B cell (primary cell): ENCODE data around the gene RNF220. TPM values are rescaled to one million over a fixed set of nuclear protein-coding genes. Genes with fewer than 3 reads are reported as not detected.

Experiments used
- ATAC-seq: fragments of 200-7000 bp; cut with Tn5 transposase; one replicate; pipeline ENCODE4 v1.10.0; 2021; ENCODE audit warnings: low read depth, mild to moderate bottlenecking, moderate number of reproducible peaks, moderate library complexity
- CTCF ChIA-PET: fragments of 350-600 bp; sonication (Branson Sonifier 250); formaldehyde crosslinking; loops from one replicate; lab custom pipeline; 2021; ENCODE audit warnings: antibody characterized with exemption, inconsistent platforms; lab: Charles Lee
- POLR2A ChIA-PET: fragments of 350-600 bp; sonication (Branson Sonifier 250); formaldehyde crosslinking; loops from one replicate; lab custom pipeline; 2021; ENCODE audit warnings: antibody characterized with exemption; lab: Charles Lee
- DNase-seq: peaks from one replicate; pipeline ENCODE4 v3.0.0; 2013
- H2AFZ ChIP-seq: 2 replicates; pipeline ENCODE4 v1.6.1; 2012; ENCODE audit warnings: mild to moderate bottlenecking, low read depth, low read length; ENCODE audit not compliant: insufficient read depth, poor library complexity, severe bottlenecking
- H3K27ac ChIP-seq, 2 donors: 1 replicate in 1 of 2; 2 replicates in 1 of 2; pipeline ENCODE4 v1.5.1; 2012 to 2013; ENCODE audit warnings: low read length in 2 of 2, mild to moderate bottlenecking in 2 of 2, moderate library complexity in 1 of 2
- H3K27me3 ChIP-seq, 4 experiments: fragments of 200-600 bp in 1 of 4; sonication (generic) in 1 of 4; replicated peaks in 1 of 4; 1 replicate in 2 of 4; 2 replicates in 2 of 4; pipeline versions ENCODE4 v1.6.1 to v1.7.0; 2013 to 2016; ENCODE audit warnings: low read length in 3 of 4, mild to moderate bottlenecking in 2 of 4, mixed read lengths in 1 of 4, moderate library complexity in 1 of 4; ENCODE audit not compliant: insufficient read depth in 4 of 4, control insufficient read depth in 3 of 4; ENCODE audit errors: control extremely low read depth in 1 of 4
- H3K36me3 ChIP-seq, 2 experiments: replicated peaks in 1 of 2; 1 replicate in 1 of 2; 2 replicates in 1 of 2; pipeline versions ENCODE4 v1.6.1 to v1.7.1; 2013; ENCODE audit warnings: low read length in 1 of 2; ENCODE audit not compliant: insufficient read depth in 2 of 2, control insufficient read depth in 1 of 2; ENCODE audit errors: control extremely low read depth in 1 of 2, extremely low read depth in 1 of 2
- H3K4me1 ChIP-seq, 2 donors: fragments of 200-600 bp in 1 of 2; sonication (generic) in 1 of 2; 1 replicate in 1 of 2; 2 replicates in 1 of 2; pipeline versions ENCODE4 v1.5.1 to v1.6.1; 2013 to 2017; ENCODE audit warnings: low read length in 2 of 2; ENCODE audit not compliant: control insufficient read depth in 2 of 2, insufficient read depth in 2 of 2
- H3K4me2 ChIP-seq: replicated peaks from 2 replicates; pipeline ENCODE3; 2012; ENCODE audit warnings: mild to moderate bottlenecking, low read depth, low read length; ENCODE audit not compliant: poor library complexity, severe bottlenecking
- H3K4me3 ChIP-seq, 5 experiments: fragments of 200-600 bp in 1 of 5; sonication (generic) in 1 of 5; 1 replicate in 3 of 5; 2 replicates in 2 of 5; pipeline versions ENCODE4 v1.5.1 to v1.7.0; 2011 to 2016; ENCODE audit warnings: low read length in 4 of 5, mild to moderate bottlenecking in 4 of 5, low read depth in 2 of 5, control low read depth in 1 of 5, moderate library complexity in 1 of 5; ENCODE audit not compliant: insufficient read depth in 1 of 5; ENCODE audit errors: control extremely low read depth in 1 of 5, extremely low read depth in 1 of 5
- H3K79me2 ChIP-seq: fragments of 200-600 bp; sonication (generic); one replicate; pipeline ENCODE4 v1.6.0; 2016; ENCODE audit warnings: low read length; ENCODE audit not compliant: control insufficient read depth, insufficient read depth
- H3K9ac ChIP-seq: fragments of 200-600 bp; sonication (generic); 2 replicates; pipeline ENCODE4 v1.6.1; 2017; ENCODE audit warnings: mild to moderate bottlenecking, low read length, moderate library complexity
- H3K9me3 ChIP-seq, 3 donors: one replicate each; pipeline versions ENCODE4 v1.6.1 to v1.7.1; 2013; ENCODE audit warnings: low read length in 2 of 3; ENCODE audit not compliant: control insufficient read depth in 2 of 3, insufficient read depth in 1 of 3; ENCODE audit errors: control extremely low read depth in 1 of 3
- H4K20me1 ChIP-seq: 2 replicates; pipeline ENCODE4 v1.6.0; 2012; ENCODE audit warnings: mild to moderate bottlenecking, low read length; ENCODE audit not compliant: insufficient read depth, control insufficient read depth, poor library complexity, severe bottlenecking
- H3K27ac Mint-ChIP-seq: one replicate; pipeline ENCODE4 v1.8.0; 2021; ENCODE audit warnings: mixed read lengths
- H3K27me3 Mint-ChIP-seq: one replicate; pipeline ENCODE4 v1.8.0; 2021; ENCODE audit warnings: mixed read lengths
- H3K4me1 Mint-ChIP-seq: one replicate; pipeline ENCODE4 v1.8.0; 2021; ENCODE audit warnings: mixed read lengths
- H3K4me3 Mint-ChIP-seq: one replicate; pipeline ENCODE4 v1.8.0; 2021; ENCODE audit warnings: mixed read lengths
- H3K9me3 Mint-ChIP-seq: one replicate; pipeline ENCODE4 v1.8.0; 2022; ENCODE audit warnings: mixed read lengths; ENCODE audit not compliant: insufficient read depth
- EZH2 ChIP-seq: IDR thresholded peaks from 2 replicates; pipeline ENCODE4 v1.6.1; 2012; ENCODE audit warnings: borderline replicate concordance, low read depth, mild to moderate bottlenecking, moderate library complexity, low read length; ENCODE audit not compliant: insufficient read depth, poor library complexity, severe bottlenecking
- WGBS: methylation state at CpG from one replicate; pipeline ENCODE4 v1.1.5; 2013; ENCODE audit warnings: missing lambda C conversion rate; ENCODE audit not compliant: insufficient coverage; 5-methylcytosine and 5-hydroxymethylcytosine counted together
- intact Hi-C: fragments of 100-400 bp; cut with micrococcal nuclease; formaldehyde crosslinking; loops from one replicate; pipeline ENCODE4 v1.10.0; 2022
- polyA plus RNA-seq: library from polyadenylated mRNA; depleted of rRNA; stranded (reverse); fragments of >200 nt; gene quantifications from 2 replicates; pipeline ENCODE4 v1.2.3, GENCODE V29; 2012
- small RNA-seq: library from RNA; depleted of rRNA; stranded (forward); fragments of <200 nt; gene quantifications from one replicate; pipeline ENCODE3, GENCODE V24; 2012; ENCODE audit warnings: low replicate concordance, low read depth; ENCODE audit not compliant: insufficient read length
- total RNA-seq, 2 donors: library from RNA; stranded (reverse); fragments of 120-200 nt in 1 of 2; gene quantifications; 1 replicate in 1 of 2; 2 replicates in 1 of 2; pipeline versions ENCODE4 v1.2.3 to v1.2.4, GENCODE V29; 2013 to 2022
- TF ChIP-seq, protein P1 (sequence below): fragments of 200-600 bp; IDR thresholded peaks from one replicate; pipeline ENCODE4 v1.8.0; 2022; ENCODE audit warnings: antibody characterized with exemption, mild to moderate bottlenecking

RNF220 gene
- total and polyA plus RNA-seq, 2 donors (not counting 1 experiment from before 2014, with no cell fraction given), result 115 to 141 TPM

DNA sequence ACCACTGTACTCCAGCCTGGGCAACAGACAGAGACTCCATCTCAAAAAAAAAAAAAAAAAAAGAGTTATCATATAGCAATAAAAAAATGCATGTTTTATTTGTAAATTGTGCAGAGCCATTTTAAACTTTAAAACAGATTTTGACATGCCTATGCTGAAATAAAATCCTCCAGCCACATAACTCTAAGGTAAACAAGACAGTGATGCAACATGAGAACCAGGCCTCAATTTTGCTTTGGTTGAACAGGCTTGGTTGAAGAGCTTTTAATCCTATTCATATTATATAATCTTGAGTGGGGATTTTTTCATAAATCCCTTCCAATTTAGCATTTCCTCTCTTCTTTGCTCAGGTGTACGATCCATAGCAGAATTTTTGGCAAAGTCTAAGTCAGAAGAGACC is 295.5 kb downstream of the RNF220 start:
- H3K9ac ChIP-seq, result no peak overlapping the region
- ChIA-PET CTCF (interaction anchor here (0.7 kb wide), 1 partner anchor 29 kb away, joined by 3 read pairs; no protein-coding TSS in a partner anchor), POLR2A (interaction anchor here (0.6 kb wide), 1 partner anchor 21 kb away, joined by 4 read pairs; no protein-coding TSS in a partner anchor)
- peaks cover 4% of the 10 kb centered on the region for H3K79me2 ChIP-seq
- no peak overlapping the region for H3K4me3 Mint-ChIP-seq
- 100% methylated on average over 1 of the region's 1 CpG for WGBS
- no peaks in the 10 kb centered on the region for H3K27me3 ChIP-seq
- no peak overlapping the region for H3K4me2 ChIP-seq
- H3K4me1 ChIP-seq, result peaks cover 33% of the 10 kb centered on the region in 2 donors
- H3K36me3 ChIP-seq, result no peaks in the 10 kb centered on the region
- no peaks in the 10 kb centered on the region for H3K9me3 Mint-ChIP-seq
- no peaks in the 10 kb centered on the region for H3K27me3 Mint-ChIP-seq
- H3K27ac Mint-ChIP-seq, result no peak overlapping the region
- no peak overlapping the region for H3K4me3 ChIP-seq
- intact Hi-C loops, result no loop called here
- DNase-seq, result no peak
- ATAC-seq, result no peak
- H3K9me3 ChIP-seq, result no peaks in the 10 kb centered on the region
- H4K20me1 ChIP-seq, result no peaks in the 10 kb centered on the region
- no peak overlapping the region for H3K27ac ChIP-seq
- H2AFZ ChIP-seq, result no peak overlapping the region
- peaks cover 26% of the 10 kb centered on the region for H3K4me1 Mint-ChIP-seq
- TF ChIP-seq, protein P1, sequence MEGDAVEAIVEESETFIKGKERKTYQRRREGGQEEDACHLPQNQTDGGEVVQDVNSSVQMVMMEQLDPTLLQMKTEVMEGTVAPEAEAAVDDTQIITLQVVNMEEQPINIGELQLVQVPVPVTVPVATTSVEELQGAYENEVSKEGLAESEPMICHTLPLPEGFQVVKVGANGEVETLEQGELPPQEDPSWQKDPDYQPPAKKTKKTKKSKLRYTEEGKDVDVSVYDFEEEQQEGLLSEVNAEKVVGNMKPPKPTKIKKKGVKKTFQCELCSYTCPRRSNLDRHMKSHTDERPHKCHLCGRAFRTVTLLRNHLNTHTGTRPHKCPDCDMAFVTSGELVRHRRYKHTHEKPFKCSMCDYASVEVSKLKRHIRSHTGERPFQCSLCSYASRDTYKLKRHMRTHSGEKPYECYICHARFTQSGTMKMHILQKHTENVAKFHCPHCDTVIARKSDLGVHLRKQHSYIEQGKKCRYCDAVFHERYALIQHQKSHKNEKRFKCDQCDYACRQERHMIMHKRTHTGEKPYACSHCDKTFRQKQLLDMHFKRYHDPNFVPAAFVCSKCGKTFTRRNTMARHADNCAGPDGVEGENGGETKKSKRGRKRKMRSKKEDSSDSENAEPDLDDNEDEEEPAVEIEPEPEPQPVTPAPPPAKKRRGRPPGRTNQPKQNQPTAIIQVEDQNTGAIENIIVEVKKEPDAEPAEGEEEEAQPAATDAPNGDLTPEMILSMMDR, result no peak
- TF ChIP-seq EZH2, result no peak

DNA sequence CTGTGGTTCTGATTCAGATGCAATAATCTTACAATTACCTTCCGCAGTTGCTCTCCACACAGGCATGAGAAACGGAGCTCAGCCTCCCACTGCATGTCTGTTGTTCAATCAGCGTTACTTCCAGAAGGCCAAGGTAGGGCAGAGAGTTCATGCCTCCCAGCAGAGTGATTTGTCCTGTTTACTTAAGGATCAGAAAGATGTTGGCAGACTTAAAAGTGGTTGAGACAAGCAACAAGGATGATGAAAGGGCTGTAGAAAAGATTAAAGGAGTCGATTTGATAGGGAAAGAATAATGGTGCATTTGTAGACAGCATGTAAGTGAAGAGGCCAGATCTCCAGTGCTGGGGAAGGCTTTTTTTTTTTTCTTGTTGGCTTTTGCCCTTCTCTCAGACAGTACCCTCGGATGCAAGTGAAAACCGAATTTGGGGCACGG is 296.1 kb downstream of the RNF220 start:
- no peak overlapping the region for H3K4me2 ChIP-seq
- no peak overlapping the region for H3K27ac ChIP-seq
- TF ChIP-seq, protein P1, result no peak
- POLR2A ChIA-PET, result interaction anchor here (0.5 to 0.7 kb wide), 3 partner anchors 20 to 265 kb away, joined by 3 to 4 read pairs (median 4); partner anchors contain the start of gene TMEM53
- Mint-ChIP-seq H3K9me3 (no peaks in the 10 kb centered on the region), H3K27ac (no peak overlapping the region), H3K4me1 (peaks cover 22% of the 10 kb centered on the region), H3K27me3 (no peaks in the 10 kb centered on the region), H3K4me3 (no peak overlapping the region)
- CTCF ChIA-PET, result interaction anchor here (0.7 kb wide), 1 partner anchor 28 kb away, joined by 3 read pairs; no protein-coding TSS in a partner anchor
- H3K4me3 ChIP-seq, result no peak overlapping the region
- no peak overlapping the region for H2AFZ ChIP-seq
- H3K79me2 ChIP-seq, result no peaks in the 10 kb centered on the region
- peaks cover 27% of the 10 kb centered on the region in 2 donors for H3K4me1 ChIP-seq
- H4K20me1 ChIP-seq, result no peaks in the 10 kb centered on the region
- ATAC-seq, result no peak
- no peak for DNase-seq
- no peak overlapping the region for H3K9ac ChIP-seq
- 95% methylated on average over 7 of the region's 7 CpGs for WGBS
- no peaks in the 10 kb centered on the region for H3K36me3 ChIP-seq
- H3K27me3 ChIP-seq, result no peaks in the 10 kb centered on the region
- intact Hi-C loops, result no loop called here
- H3K9me3 ChIP-seq, result no peaks in the 10 kb centered on the region

Small RNA genes within 50 kb of the gene (small RNA-seq; reads per million reads assigned to genes)
- gene MIR5584, result not detected
- not detected for gene RNU6-369P

Other genes with a start within 250 kb of the RNF220 start
- gene DMAP1, start 191.8 kb upstream of the RNF220 start, total RNA-seq, result 88.5 and 95.5 TPM in 2 replicates
- 116 and 132 TPM in 2 replicates for gene DMAP1, start 191.8 kb upstream of the RNF220 start, polyA plus RNA-seq
- 36.3 and 37.5 TPM in 2 replicates for gene ERI3, start 50.0 kb upstream of the RNF220 start, total RNA-seq
- gene ERI3, start 50.0 kb upstream of the RNF220 start, polyA plus RNA-seq, result 39.6 and 53.9 TPM in 2 replicates